ENCODE data around the gene AJAP1. TPM values are rescaled to one million over a fixed set of nuclear protein-coding genes. Genes with fewer than 3 reads are reported as not detected.

The AJAP1 gene
- total and polyA plus RNA-seq, 10 of the 15 experiments (the other 5 are each of a cell fraction or from before 2014, with no cell fraction given), result not detected

- in situ Hi-C loops (cut with MboI), result no loop called here
- DNase-seq (ENCODE audit: low read depth, low spot score) (no peak), FAIRE-seq (no peak), ATAC-seq (no peak)
- Histone ChIP-seq H3K79me2 (ENCODE audit: control insufficient read depth, insufficient read depth, low read length) (no peaks in the 10 kb centered on the region), H3K4me2 (ENCODE audit: control insufficient read depth, insufficient read depth) (no peak overlapping the region), H2AFZ (ENCODE audit: control insufficient read depth, low read depth, low read length) (no peak overlapping the region), H3K9ac (ENCODE audit: control insufficient read depth, insufficient read depth, low read length) (no peak overlapping the region), H3K27ac (ENCODE audit: control insufficient read depth, insufficient read depth) (no peak overlapping the region), H4K20me1 (ENCODE audit: control insufficient read depth, insufficient read depth) (no peaks in the 10 kb centered on the region), H3K4me1 (ENCODE audit: control insufficient read depth, insufficient read depth, low read length) (no peaks in the 10 kb centered on the region), H3K4me3 (no peak overlapping the region), H3K27me3 (replicated peaks in 1 of 2; ENCODE audit: control insufficient read depth in 2 of 2, insufficient read depth in 2 of 2, low read length in 1 of 2) (no peaks in the 10 kb centered on the region), H3K9me3 (replicated peaks; ENCODE audit: control insufficient read depth, insufficient read depth, low read length) (no peaks in the 10 kb centered on the region; the same call in 2 of the 3 replicates), H3K36me3 (ENCODE audit: control insufficient read depth in 2 of 2, insufficient read depth in 2 of 2, low read length in 1 of 2) (no peaks in the 10 kb centered on the region)
- TF ChIP-seq, protein P1, sequence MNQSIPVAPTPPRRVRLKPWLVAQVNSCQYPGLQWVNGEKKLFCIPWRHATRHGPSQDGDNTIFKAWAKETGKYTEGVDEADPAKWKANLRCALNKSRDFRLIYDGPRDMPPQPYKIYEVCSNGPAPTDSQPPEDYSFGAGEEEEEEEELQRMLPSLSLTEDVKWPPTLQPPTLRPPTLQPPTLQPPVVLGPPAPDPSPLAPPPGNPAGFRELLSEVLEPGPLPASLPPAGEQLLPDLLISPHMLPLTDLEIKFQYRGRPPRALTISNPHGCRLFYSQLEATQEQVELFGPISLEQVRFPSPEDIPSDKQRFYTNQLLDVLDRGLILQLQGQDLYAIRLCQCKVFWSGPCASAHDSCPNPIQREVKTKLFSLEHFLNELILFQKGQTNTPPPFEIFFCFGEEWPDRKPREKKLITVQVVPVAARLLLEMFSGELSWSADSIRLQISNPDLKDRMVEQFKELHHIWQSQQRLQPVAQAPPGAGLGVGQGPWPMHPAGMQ (IDR thresholded peaks at IDR 0.05; ENCODE audit: borderline replicate concordance), result no peak
- TF ChIP-seq PML (IDR thresholded peaks at IDR 0.05; ENCODE audit: low read length) (no peak), POU2F2 (IDR thresholded peaks at IDR 0.05; ENCODE audit: borderline replicate concordance, low read depth, low read length) (no peak), MXI1 (IDR thresholded peaks at IDR 0.05; ENCODE audit: low read depth, low read length) (no peak), ZNF384 (IDR thresholded peaks at IDR 0.05; ENCODE audit: borderline replicate concordance, low read depth, low read length) (no peak), EP300 (IDR thresholded peaks at IDR 0.05; ENCODE audit: borderline replicate concordance in 1 of 2, control insufficient read depth in 1 of 2, low read depth in 2 of 2, low read length in 2 of 2) (no peak), USF1 (IDR thresholded peaks at IDR 0.05; ENCODE audit: borderline replicate concordance, extremely low read length, insufficient read depth, low read depth, low read length) (no peak), ZSCAN29 (IDR thresholded peaks at IDR 0.05) (no peak), FOXM1 (IDR thresholded peaks at IDR 0.05; ENCODE audit: low read depth, low read length) (no peak), KDM1A (IDR thresholded peaks at IDR 0.05; ENCODE audit: borderline replicate concordance) (no peak), SREBF2 (IDR thresholded peaks at IDR 0.05; ENCODE audit: low read length) (no peak)
- CTCF ChIA-PET, result no interaction called here
- SMC1A ChIA-PET (ENCODE audit: uncharacterized antibody, unreplicated experiment), result no interaction called here
- intact Hi-C loops (cut with micrococcal nuclease; ENCODE audit: unreplicated experiment), result no loop called here
- POLR2A ChIA-PET, result no interaction called here
- no TSS peak for BruUV-seq (replicated peaks)
- RAD21 ChIA-PET (ENCODE audit: unreplicated experiment), result no interaction called here
- WGBS (ENCODE audit: insufficient coverage, insufficient replicate concordance, low lambda C conversion rate, missing lambda C conversion rate), result 43% methylated on average over 20 of the region's 24 CpGs
Measured at GRCh38 chr1:4611563-4612341, 42.7 kb upstream of the AJAP1 start.
